MM.1S (cell line): ENCODE results near the gene TTC16.

Experiments used
- DNase-seq: peaks from one replicate; pipeline ENCODE4 v3.0.0-alpha.2; 2015
- H2AFZ ChIP-seq: fragments of 300-600 bp; sonication (generic); 2 replicates; pipeline ENCODE4 v1.6.0; 2016; ENCODE audit warnings: antibody characterized with exemption, low read length
- H3F3A ChIP-seq: fragments of 300-600 bp; sonication (generic); 2 replicates; pipeline ENCODE4 v1.6.1; 2016; ENCODE audit warnings: mild to moderate bottlenecking, antibody characterized with exemption, low read length, moderate library complexity, mixed read lengths; ENCODE audit not compliant: insufficient read depth
- H3K27ac ChIP-seq: fragments of 300-600 bp; sonication (generic); 2 replicates; pipeline ENCODE4 v1.5.1; 2016; ENCODE audit warnings: mild to moderate bottlenecking, low read length
- H3K27me3 ChIP-seq: fragments of 300-600 bp; sonication (generic); replicated peaks from 2 replicates; pipeline ENCODE4 v1.6.0; 2016; ENCODE audit warnings: low read length; ENCODE audit not compliant: insufficient read depth
- H3K36me3 ChIP-seq: fragments of 300-600 bp; sonication (generic); replicated peaks from 2 replicates; pipeline ENCODE4 v1.6.1; 2016; ENCODE audit warnings: mild to moderate bottlenecking, low read length, mixed read lengths; ENCODE audit not compliant: insufficient read depth
- H3K4me1 ChIP-seq: fragments of 300-600 bp; sonication (generic); 2 replicates; pipeline ENCODE4 v1.6.1; 2016; ENCODE audit warnings: low read length, mixed read lengths
- H3K4me2 ChIP-seq: fragments of 300-600 bp; sonication (generic); 2 replicates; pipeline ENCODE4 v1.6.0; 2016; ENCODE audit warnings: low read depth, low read length
- H3K4me3 ChIP-seq: fragments of 300-600 bp; sonication (generic); 2 replicates; pipeline ENCODE4 v1.5.1; 2016; ENCODE audit warnings: low read length, mixed read lengths
- H3K79me2 ChIP-seq: fragments of 300-600 bp; sonication (generic); 2 replicates; pipeline ENCODE4 v1.6.1; 2016; ENCODE audit warnings: mixed run types, low read length, mixed read lengths
- H3K9ac ChIP-seq: fragments of 300-600 bp; sonication (generic); 2 replicates; pipeline ENCODE4 v1.6.1; 2016; ENCODE audit warnings: low read length, mixed read lengths
- H3K9me2 ChIP-seq: fragments of 300-600 bp; sonication (generic); replicated peaks from 2 replicates; pipeline ENCODE4 v1.6.1; 2016; ENCODE audit warnings: mild to moderate bottlenecking, low read length, mixed read lengths; ENCODE audit not compliant: insufficient read depth
- H3K9me3 ChIP-seq: fragments of 300-600 bp; sonication (generic); replicated peaks from 2 replicates; pipeline ENCODE4 v1.6.1; 2016; ENCODE audit warnings: mild to moderate bottlenecking, low read length, mixed read lengths; ENCODE audit not compliant: insufficient read depth
- H4K20me1 ChIP-seq: fragments of 300-600 bp; sonication (generic); 2 replicates; pipeline ENCODE4 v1.6.1; 2016; ENCODE audit warnings: mild to moderate bottlenecking, low read length, moderate library complexity, mixed read lengths; ENCODE audit not compliant: insufficient read depth
- CTCF ChIP-seq: fragments of 300-600 bp; sonication (generic); IDR thresholded peaks from 2 replicates; pipeline ENCODE4 v1.5.1; 2016; ENCODE audit warnings: antibody characterized with exemption, low read length, mixed read lengths
- EZH2 ChIP-seq: fragments of 300-600 bp; sonication (generic); optimal IDR thresholded peaks from 2 replicates; pipeline ENCODE3; 2017; ENCODE audit warnings: low read depth, mild to moderate bottlenecking, antibody characterized with exemption, low read length, mixed read lengths
- EZH2phosphoT487 ChIP-seq: fragments of 300-600 bp; sonication (generic); IDR thresholded peaks from 2 replicates; pipeline ENCODE4 v1.6.1; 2018; ENCODE audit warnings: antibody characterized with exemption, low read length

Gene TTC16

GRCh38 chr9:127726871-127727270, 11.0 kb downstream of the TTC16 start:
- no peak for DNase-seq

GRCh38 chr9:127728808-127729207, 12.9 kb downstream of the TTC16 start:
- Histone ChIP-seq H3K4me2 (no peak overlapping the region), H3K27me3 (peaks cover 8% of the 10 kb centered on the region; the same call in 1 of the 2 replicates), H3K9me2 (no peaks in the 10 kb centered on the region), H3F3A (no peaks in the 10 kb centered on the region), H3K4me3 (no peak overlapping the region), H3K79me2 (peaks cover 5% of the 10 kb centered on the region; the same call in 1 of the 2 replicates), H3K9ac (no peak overlapping the region), H3K9me3 (no peaks in the 10 kb centered on the region), H3K36me3 (no peaks in the 10 kb centered on the region), H2AFZ (no peak overlapping the region), H3K27ac (no peak overlapping the region), H4K20me1 (no peaks in the 10 kb centered on the region), H3K4me1 (0 out of 2 replicates have a peak, but pooled peaks cover 2% of the 10 kb centered on the region)
- no peak for DNase-seq
- TF ChIP-seq CTCF (no peak), EZH2 (no peak), EZH2phosphoT487 (no peak)

More at GRCh38 chr9:127726871-127727270, 11.0 kb downstream of the TTC16 start:
- H3K4me1 ChIP-seq, result no peaks in the 10 kb centered on the region
- H3K4me2 ChIP-seq, result no peak overlapping the region
- no peak overlapping the region for H2AFZ ChIP-seq
- no peaks in the 10 kb centered on the region for H3F3A ChIP-seq
- H3K9me2 ChIP-seq, result no peaks in the 10 kb centered on the region
- TF ChIP-seq CTCF (no peak), EZH2phosphoT487 (no peak), EZH2 (no peak)
- peaks cover 8% of the 10 kb centered on the region; the same call in 1 of the 2 replicates for H3K27me3 ChIP-seq
- no peaks in the 10 kb centered on the region for H3K79me2 ChIP-seq
- H3K4me3 ChIP-seq, result no peak overlapping the region
- H3K27ac ChIP-seq, result no peak overlapping the region
- H3K9me3 ChIP-seq, result no peaks in the 10 kb centered on the region
- no peak overlapping the region for H3K9ac ChIP-seq
- no peaks in the 10 kb centered on the region for H3K36me3 ChIP-seq
- no peaks in the 10 kb centered on the region for H4K20me1 ChIP-seq

- Histone ChIP-seq H3K4me2 (no peak overlapping the region), H3K27me3 (peaks cover 2% of the 10 kb centered on the region; the same call in 1 of the 2 replicates), H4K20me1 (no peaks in the 10 kb centered on the region), H2AFZ (no peak overlapping the region), H3K4me3 (no peak overlapping the region), H3K9ac (no peak overlapping the region), H3K9me3 (no peaks in the 10 kb centered on the region), H3K27ac (no peak overlapping the region), H3F3A (no peaks in the 10 kb centered on the region), H3K36me3 (no peaks in the 10 kb centered on the region), H3K9me2 (no peaks in the 10 kb centered on the region), H3K79me2 (peaks cover 11% of the 10 kb centered on the region; the same call in 1 of the 2 replicates), H3K4me1 (peaks cover 8% of the 10 kb centered on the region; the same call in 1 of the 2 replicates)
- TF ChIP-seq EZH2phosphoT487 (no peak), EZH2 (no peak), CTCF (no peak)
- DNase-seq, result no peak
These were observed 13.8 kb downstream of the TTC16 start for GRCh38 chr9:127729522-127730256.
